Measurements from ENCODE around the gene ELOF1.

DNA sequence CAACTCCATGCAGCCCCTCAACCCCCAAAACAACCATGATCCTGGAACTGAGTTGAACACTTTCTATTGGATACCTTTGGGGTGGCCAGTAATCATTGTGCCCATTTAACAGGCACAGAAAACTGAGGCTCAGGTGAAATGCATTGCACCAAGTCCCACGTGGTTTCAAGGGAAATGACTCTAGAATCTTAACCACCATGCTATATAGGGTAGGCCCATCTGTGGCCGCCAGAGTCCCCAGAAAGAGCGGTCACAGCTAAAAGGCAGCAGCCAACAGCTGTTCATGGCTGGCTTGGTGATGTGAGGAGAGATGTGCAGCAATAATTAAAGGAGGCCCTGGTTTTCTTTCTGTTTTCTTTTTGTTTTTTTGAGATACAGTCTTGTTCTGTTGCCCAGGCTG lies 17.8 kb downstream of the ELOF1 start:
- no peak for TF ChIP-seq SP1 (IDR thresholded peaks at IDR 0.05)
- TF ChIP-seq FOXM1 (IDR thresholded peaks at IDR 0.05; ENCODE audit: borderline replicate concordance): no peak
- no peak for TF ChIP-seq SUZ12 (IDR thresholded peaks at IDR 0.05)
- TF ChIP-seq, protein P1, sequence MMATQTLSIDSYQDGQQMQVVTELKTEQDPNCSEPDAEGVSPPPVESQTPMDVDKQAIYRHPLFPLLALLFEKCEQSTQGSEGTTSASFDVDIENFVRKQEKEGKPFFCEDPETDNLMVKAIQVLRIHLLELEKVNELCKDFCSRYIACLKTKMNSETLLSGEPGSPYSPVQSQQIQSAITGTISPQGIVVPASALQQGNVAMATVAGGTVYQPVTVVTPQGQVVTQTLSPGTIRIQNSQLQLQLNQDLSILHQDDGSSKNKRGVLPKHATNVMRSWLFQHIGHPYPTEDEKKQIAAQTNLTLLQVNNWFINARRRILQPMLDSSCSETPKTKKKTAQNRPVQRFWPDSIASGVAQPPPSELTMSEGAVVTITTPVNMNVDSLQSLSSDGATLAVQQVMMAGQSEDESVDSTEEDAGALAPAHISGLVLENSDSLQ (IDR thresholded peaks at IDR 0.05): no peak
- TF ChIP-seq LEF1 (IDR thresholded peaks at IDR 0.05; ENCODE audit: borderline replicate concordance): no peak
- TF ChIP-seq BHLHE40 (IDR thresholded peaks at IDR 0.05; ENCODE audit: borderline replicate concordance): no peak
- no peak for TF ChIP-seq L3MBTL2 (conservative IDR thresholded peaks at IDR 0.05)
- TF ChIP-seq ARNT (IDR thresholded peaks at IDR 0.05): no peak
- TF ChIP-seq HDGF (IDR thresholded peaks at IDR 0.05; ENCODE audit: borderline replicate concordance): no peak
- no peak for TF ChIP-seq FOXK2 (IDR thresholded peaks at IDR 0.05)
